ENCODE measurements around the gene FKBP15. TPM values are rescaled to one million over a fixed set of nuclear protein-coding genes. Genes with fewer than 3 reads are reported as not detected.

FKBP15 gene
- polyA plus RNA-seq, 1 donor (not counting 4 experiments of a cell fraction or from before 2014, with no cell fraction given) = 22.4 TPM

DNA sequence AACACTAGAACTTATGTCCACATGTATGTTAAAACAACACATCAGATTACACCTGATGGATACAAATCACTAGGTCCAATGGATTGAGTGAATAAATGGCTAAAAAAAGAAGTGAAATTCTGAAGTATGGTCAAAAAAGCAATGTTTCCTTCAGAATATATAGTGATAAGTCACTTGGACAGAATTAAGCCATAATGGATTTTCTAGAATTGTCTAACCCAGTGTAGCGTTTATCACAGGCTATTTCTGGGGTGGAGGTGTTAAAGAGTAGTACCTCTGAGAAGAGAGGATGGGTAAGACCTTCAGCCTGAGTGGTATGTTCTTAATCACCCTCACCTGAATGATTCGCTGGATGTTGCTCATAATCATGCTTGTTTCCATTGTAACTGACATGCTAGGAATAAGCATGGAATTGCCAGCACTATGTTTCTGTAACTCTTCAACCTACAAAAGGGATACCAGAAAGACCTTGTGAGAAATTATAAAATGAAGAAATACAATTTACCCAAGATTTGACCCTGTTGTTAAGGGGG is 37.1 kb downstream of the FKBP15 start:
- Histone ChIP-seq H3K4me2 (ENCODE audit: control insufficient read depth, extremely low read depth, insufficient read depth, low read depth, low read length) (no peak overlapping the region), H3K9me1 (ENCODE audit: control insufficient read depth, extremely low read depth, insufficient read depth, low read length) (no peaks in the 10 kb centered on the region), H3K36me3 (ENCODE audit: control insufficient read depth in 2 of 2, extremely low read depth in 1 of 2, insufficient read depth in 2 of 2, low read length in 2 of 2) (peaks cover 21 to 46% of the 10 kb centered on the region in 2 experiments), H3K4me3 (ENCODE audit: control insufficient read depth in 2 of 3, extremely low read depth in 1 of 3, insufficient read depth in 2 of 3, low read depth in 1 of 3, low read length in 3 of 3) (no peak overlapping the region), H3K4me1 (ENCODE audit: control insufficient read depth, extremely low read depth, insufficient read depth, low read length) (peaks cover 36% of the 10 kb centered on the region), H3K9me3 (ENCODE audit: control insufficient read depth, low read depth, low read length) (no peaks in the 10 kb centered on the region), H4K20me1 (ENCODE audit: control insufficient read depth, extremely low read depth, insufficient read depth, low read length) (no peaks in the 10 kb centered on the region), H3K27ac (ENCODE audit: control insufficient read depth, insufficient read depth, low read length) (peak overlapping the region; percentile 83), H3K27me3 (ENCODE audit: control insufficient read depth, extremely low read depth, insufficient read depth, low read length) (no peaks in the 10 kb centered on the region), H3K79me2 (ENCODE audit: control insufficient read depth, insufficient read depth, low read length) (no peaks in the 10 kb centered on the region), H2AFZ (ENCODE audit: control insufficient read depth, low read length) (no peak overlapping the region), H3K9ac (ENCODE audit: control insufficient read depth, extremely low read depth, insufficient read depth, low read length) (no peak overlapping the region)
- TF ChIP-seq CTCF (optimal IDR thresholded peaks at IDR 0.05 in 1 of 3, IDR thresholded peaks at IDR 0.05 in 1 of 3, conservative IDR thresholded peaks at IDR 0.05 in 1 of 3; ENCODE audit: extremely low read depth in 1 of 3, insufficient read depth in 2 of 3, low read length in 3 of 3) = no peak
- TF ChIP-seq EZH2 (IDR thresholded peaks at IDR 0.05; ENCODE audit: low read length) = no peak
- dilution Hi-C loops (cut with MboI; ENCODE audit: extremely low pct_ligation_motif_present, low sequenced_read_pairs) = no loop called here
- FAIRE-seq = no peak
- no peak for DNase-seq (ENCODE audit: low read depth, low spot score)

- Histone ChIP-seq H3K27ac (ENCODE audit: control insufficient read depth, insufficient read depth, low read length) (no peak overlapping the region), H4K20me1 (ENCODE audit: control insufficient read depth, extremely low read depth, insufficient read depth, low read length) (no peaks in the 10 kb centered on the region), H3K9me3 (ENCODE audit: control insufficient read depth, low read depth, low read length) (no peaks in the 10 kb centered on the region), H3K4me3 (ENCODE audit: control insufficient read depth in 2 of 3, extremely low read depth in 1 of 3, insufficient read depth in 2 of 3, low read depth in 1 of 3, low read length in 3 of 3) (no peak overlapping the region), H3K79me2 (ENCODE audit: control insufficient read depth, insufficient read depth, low read length) (no peaks in the 10 kb centered on the region), H3K36me3 (ENCODE audit: control insufficient read depth in 2 of 2, extremely low read depth in 1 of 2, insufficient read depth in 2 of 2, low read length in 2 of 2) (peaks cover 30 to 59% of the 10 kb centered on the region in 2 experiments), H3K4me1 (ENCODE audit: control insufficient read depth, extremely low read depth, insufficient read depth, low read length) (peaks cover 17% of the 10 kb centered on the region), H3K9me1 (ENCODE audit: control insufficient read depth, extremely low read depth, insufficient read depth, low read length) (no peaks in the 10 kb centered on the region), H2AFZ (ENCODE audit: control insufficient read depth, low read length) (no peak overlapping the region), H3K27me3 (ENCODE audit: control insufficient read depth, extremely low read depth, insufficient read depth, low read length) (no peaks in the 10 kb centered on the region), H3K9ac (ENCODE audit: control insufficient read depth, extremely low read depth, insufficient read depth, low read length) (no peak overlapping the region), H3K4me2 (ENCODE audit: control insufficient read depth, extremely low read depth, insufficient read depth, low read depth, low read length) (no peak overlapping the region)
- TF ChIP-seq EZH2 (IDR thresholded peaks at IDR 0.05; ENCODE audit: low read length) = no peak
- TF ChIP-seq CTCF (optimal IDR thresholded peaks at IDR 0.05 in 1 of 3, IDR thresholded peaks at IDR 0.05 in 1 of 3, conservative IDR thresholded peaks at IDR 0.05 in 1 of 3; ENCODE audit: extremely low read depth in 1 of 3, insufficient read depth in 2 of 3, low read length in 3 of 3) = no peak
- dilution Hi-C loops (cut with MboI; ENCODE audit: extremely low pct_ligation_motif_present, low sequenced_read_pairs) = no loop called here
- no peak for DNase-seq (ENCODE audit: low read depth, low spot score)
- FAIRE-seq = no peak
Measured at GRCh38 chr9:113181165-113181564, 39.9 kb downstream of the FKBP15 start.
